GM21529 (cell line): ENCODE measurements around the gene NOP56.

Experiments used
- ATAC-seq: cut with Tn5 transposase; IDR thresholded peaks from one replicate; pipeline ENCODE4 v1.9.1; 2021; ENCODE audit not compliant: unreplicated experiment

Gene NOP56

DNA sequence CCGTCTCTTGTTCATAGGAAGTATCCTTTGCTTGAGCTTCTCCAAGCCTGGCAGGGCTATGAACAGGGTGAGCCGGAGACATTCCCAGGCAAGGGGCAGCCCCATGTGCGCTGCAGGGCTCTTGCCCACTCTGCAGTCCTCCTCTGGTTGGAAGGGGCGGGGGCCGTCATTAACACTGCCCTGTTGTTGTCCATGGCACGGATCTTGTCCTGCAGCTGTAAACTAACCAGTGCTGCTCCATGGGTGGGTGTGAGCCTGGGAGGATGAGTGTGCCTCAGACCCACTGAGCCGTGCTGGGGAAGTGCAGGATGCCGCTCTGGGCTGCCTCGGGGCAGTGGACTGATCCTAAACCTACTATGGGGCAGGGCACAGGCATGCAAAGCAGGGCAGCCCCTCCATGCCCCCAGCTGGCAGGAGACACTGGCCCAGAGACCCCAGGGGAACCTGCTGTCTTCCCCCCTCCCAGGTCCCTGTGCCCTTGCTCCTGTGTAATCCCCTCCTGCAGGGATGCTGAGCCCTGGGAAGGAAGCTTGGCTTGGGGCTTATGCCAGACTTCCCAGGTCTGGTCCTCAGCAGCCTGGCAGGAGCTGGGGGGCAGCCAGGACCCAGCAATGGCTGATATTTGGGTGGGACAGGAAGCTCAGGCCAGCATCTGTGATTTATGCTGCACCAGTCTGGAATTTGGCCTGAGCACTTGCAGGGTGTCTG is 48.6 kb downstream of the NOP56 start:
- ATAC-seq = no peak

DNA sequence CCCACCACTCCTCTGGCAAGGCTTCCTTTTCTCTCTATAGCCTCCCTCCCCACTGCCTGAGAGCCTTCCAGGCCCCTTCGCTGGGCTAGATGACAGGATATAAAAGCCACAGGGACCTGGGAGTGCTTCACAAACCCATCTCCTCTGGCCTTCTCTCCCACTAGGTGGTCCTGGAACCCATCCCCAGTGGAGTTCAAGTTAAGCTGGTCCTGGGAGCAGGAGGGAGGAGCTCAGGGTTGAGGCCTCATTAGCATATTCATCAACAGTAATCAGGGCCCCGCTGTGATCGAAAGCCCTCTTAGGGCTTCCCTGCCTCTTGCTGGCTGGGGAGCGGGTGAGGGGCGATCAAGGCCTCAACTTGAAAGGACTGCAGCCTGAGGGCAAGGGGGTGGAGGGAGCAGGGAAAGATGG is 49.2 kb downstream of the NOP56 start:
- no peak for ATAC-seq

DNA sequence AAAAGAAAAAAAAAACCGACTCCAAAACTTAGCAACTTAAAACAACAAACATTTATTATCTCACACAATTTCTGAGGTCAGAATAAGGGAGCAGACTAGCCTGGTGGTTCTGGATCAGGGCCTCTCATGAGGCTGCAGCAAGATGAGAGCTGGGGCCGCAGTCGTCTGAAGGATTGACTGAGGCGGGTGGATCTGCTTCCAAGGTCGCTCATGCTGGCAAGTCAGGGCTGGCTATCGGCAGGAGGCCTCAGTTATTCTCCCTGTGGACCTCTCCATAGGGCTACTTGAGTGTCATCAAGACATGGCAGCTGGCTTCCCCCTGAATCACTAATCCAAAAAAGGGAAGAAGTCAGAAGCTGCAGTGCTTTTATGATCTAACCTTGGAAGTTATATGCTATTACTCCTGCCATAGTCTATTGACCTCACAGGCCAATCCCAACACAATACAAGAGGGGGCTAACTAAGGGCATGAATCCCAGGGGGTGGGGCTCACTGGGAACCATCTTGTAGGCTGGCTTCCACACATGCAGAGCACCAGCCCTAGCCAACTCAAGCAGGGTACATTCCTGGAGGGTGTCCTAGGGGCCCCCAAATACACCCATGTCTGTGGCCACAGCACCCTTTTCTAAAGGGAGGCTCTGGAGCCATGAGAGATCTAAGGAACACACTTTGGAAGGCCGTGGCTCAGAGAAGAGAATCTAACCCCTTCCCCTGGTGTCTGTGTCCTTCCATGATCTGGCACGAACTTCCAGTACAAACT is 51.5 kb downstream of the NOP56 start:
- no peak for ATAC-seq

DNA sequence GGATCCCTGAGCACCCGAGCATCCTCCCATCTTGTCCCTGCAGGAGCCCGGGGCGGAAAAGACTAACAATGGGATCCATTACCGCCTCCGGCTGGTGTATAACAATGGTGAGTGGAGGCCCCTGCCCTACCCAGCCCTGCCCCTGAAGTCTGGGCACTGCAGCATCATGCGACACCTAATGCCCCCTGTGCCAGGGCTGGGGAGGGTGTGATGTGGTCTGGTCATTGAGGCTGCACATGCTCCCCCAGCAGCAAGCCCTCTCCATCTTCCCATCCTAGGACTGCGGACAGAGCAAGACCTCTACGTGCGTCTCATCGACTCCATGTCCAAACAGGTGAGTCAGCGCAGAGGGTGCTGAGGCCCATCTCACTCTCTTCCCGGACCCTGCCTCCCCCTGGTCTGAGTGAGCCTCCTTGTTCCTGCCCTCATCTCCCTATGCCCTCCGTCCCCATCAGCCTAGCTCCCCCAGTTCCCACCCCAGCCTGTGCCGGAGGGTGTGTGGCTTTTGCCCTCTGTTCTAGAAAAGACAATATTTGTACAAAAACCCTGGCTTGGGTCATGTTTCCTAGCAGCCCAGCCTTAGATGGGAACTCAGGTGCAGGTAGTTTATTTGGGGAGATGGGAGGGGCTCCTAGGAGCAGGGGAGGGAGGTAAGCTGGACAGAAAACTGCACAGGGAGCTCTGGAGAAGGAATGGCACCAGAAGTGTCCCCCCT is 53.7 kb downstream of the NOP56 start:
- ATAC-seq = no peak

DNA sequence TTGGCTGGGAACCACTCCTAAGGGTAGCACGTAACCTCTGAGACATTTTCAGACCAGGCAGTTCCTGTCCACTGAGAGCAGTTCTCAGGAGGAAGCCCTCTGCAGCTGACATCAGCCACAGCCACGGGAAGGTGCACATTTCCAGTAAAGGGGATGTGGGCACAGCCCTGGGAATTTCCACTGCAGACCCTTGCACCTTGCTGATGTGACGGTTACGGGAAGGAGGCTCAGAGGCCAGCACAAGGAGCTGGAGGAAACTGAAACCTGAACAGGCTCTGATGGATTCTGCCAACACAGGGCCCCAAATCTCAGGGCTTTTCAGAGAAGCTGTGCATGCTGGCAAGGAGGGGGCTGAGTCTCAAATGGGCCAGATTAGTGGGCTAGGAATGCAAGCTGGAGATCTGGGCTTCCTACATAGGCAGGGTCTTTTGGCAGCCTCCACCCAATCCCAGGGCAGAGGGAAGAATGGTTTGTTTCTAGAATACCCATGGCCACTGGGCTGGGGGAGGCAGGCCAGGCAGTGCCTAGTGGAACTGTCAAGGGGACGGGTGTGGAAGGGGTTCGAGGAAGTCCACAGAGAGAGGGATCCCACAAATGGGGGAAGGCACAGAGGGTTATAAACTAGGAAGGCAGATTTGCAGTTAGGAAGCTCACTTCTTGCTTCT is 54.4 kb downstream of the NOP56 start:
- no peak for ATAC-seq

DNA sequence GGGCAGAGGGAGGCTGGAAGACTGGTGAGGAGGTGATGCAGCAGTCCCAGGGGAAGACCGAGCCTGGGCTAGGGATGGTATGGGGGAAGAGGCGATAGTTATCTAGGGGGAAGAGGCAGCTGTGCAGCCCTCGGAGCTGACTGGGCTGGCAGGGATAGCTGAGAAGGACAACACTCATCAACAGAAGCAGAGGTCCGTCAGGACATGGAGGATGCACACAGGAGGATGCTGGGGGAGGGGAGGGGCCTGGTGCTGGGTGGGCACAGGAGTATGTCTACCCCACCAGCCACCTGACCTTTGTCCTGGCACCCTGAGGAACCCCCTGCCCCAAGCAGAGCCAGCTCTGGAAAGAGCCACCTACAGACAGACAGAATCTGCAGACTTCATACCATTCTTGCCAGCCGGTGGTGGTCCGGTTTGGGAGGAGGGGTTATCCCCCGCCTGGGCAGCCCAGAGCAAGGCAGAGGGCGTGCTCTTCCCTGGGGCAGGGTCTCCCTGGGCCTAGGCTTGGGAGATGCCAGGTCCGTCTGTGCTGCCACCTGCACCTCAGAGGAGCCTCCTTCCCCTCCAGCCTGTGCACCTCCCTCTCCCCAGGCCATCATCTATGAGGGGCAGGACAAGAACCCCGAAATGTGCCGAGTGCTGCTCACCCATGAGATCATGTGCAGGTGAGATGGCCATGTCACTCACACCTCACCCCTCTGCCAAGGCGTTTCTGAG is 55.1 kb downstream of the NOP56 start:
- ATAC-seq = no peak
